HepG2 (cell line): ENCODE results near the gene TMEM200C. TPM values are rescaled to one million over a fixed set of nuclear protein-coding genes. Genes with fewer than 3 reads are reported as not detected.

Experiments used
- ATAC-seq: fragments of 200-7000 bp; cut with Tn5 transposase; 3 replicates; pipeline ENCODE4 v1.9.1; 2020; ENCODE audit warnings: mild to moderate bottlenecking, moderate library complexity
- BruUV-seq: library from RNA; stranded (reverse); fragments of 400-500 nt; replicated peaks from 2 replicates; lab custom pipeline; 2021; lab: Mats Ljungman, UMichigan
- CTCF ChIA-PET: fragments of 300-600 bp; formaldehyde crosslinking; extraction: SDS; loops from one replicate; lab custom pipeline; 2021; ENCODE audit warnings: low total read pairs, inconsistent platforms, low intra/inter-chr PET ratio; lab: Yijun Ruan, JAX
- POLR2A ChIA-PET: fragments of 350-600 bp; sonication (Branson Sonifier 250); formaldehyde crosslinking; loops from one replicate; lab custom pipeline; 2020; ENCODE audit warnings: antibody characterized with exemption, inconsistent platforms; lab: Yijun Ruan, JAX
- DNase-seq: peaks from one replicate; pipeline ENCODE4 v3.0.0-alpha.2; 2015; ENCODE audit warnings: low spot score
- FAIRE-seq: peaks from 3 replicates; lab custom pipeline; 2011; peaks lifted over from hg19 to GRCh38; lab: Jason Lieb, UNC
- H2AFZ ChIP-seq: one replicate; pipeline ENCODE4 v1.6.1; 2011; ENCODE audit warnings: low read length, inconsistent platforms
- H3K27ac ChIP-seq: fragments of 300-600 bp; 3 replicates; pipeline ENCODE4 v1.8.0; 2011; ENCODE audit warnings: mixed run types, mild to moderate bottlenecking, mixed read lengths, low read length, inconsistent platforms; ENCODE audit not compliant: insufficient read depth; ENCODE audit errors: extremely low read length
- H3K27me3 ChIP-seq, 2 experiments: fragments of 200-600 bp in 1 of 2; 2 replicates in 1 of 2; 3 replicates in 1 of 2; pipeline versions ENCODE4 v1.6.0 to v1.8.0; 2011; ENCODE audit warnings: low read length in 2 of 2, mild to moderate bottlenecking in 2 of 2, moderate library complexity in 2 of 2, inconsistent platforms in 1 of 2; ENCODE audit not compliant: insufficient read depth in 2 of 2, control insufficient read depth in 1 of 2
- H3K36me3 ChIP-seq, 2 experiments: fragments of 200-600 bp in 1 of 2; replicated peaks in 1 of 2; 2 replicates in 1 of 2; 3 replicates in 1 of 2; pipeline versions ENCODE4 v1.5.1 to v1.8.0; 2011; ENCODE audit warnings: low read length in 2 of 2, inconsistent platforms in 1 of 2; ENCODE audit not compliant: insufficient read depth in 2 of 2, control insufficient read depth in 1 of 2
- H3K4me1 ChIP-seq: 2 replicates; pipeline ENCODE4 v1.5.1; 2012; ENCODE audit warnings: low read length, inconsistent platforms; ENCODE audit not compliant: insufficient read depth
- H3K4me2 ChIP-seq: 2 replicates; pipeline ENCODE4 v1.6.0; 2011; ENCODE audit warnings: low read depth, low read length, inconsistent platforms
- H3K4me3 ChIP-seq, 3 experiments: fragments of 200-600 bp in 1 of 3; sonication (generic), shearing (Covaris generic) in 1 of 3; replicated peaks in 1 of 3; 2 replicates each; pipeline ENCODE4 v1.5.1; 2011 to 2016; ENCODE audit warnings: low read length in 3 of 3, inconsistent platforms in 2 of 3, low read depth in 2 of 3, mild to moderate bottlenecking in 2 of 3, control low read depth in 1 of 3, mixed read lengths in 1 of 3; ENCODE audit not compliant: insufficient read depth in 1 of 3
- H3K79me2 ChIP-seq: one replicate; pipeline ENCODE4 v1.6.1; 2011; ENCODE audit warnings: low read length, inconsistent platforms; ENCODE audit not compliant: insufficient read depth
- H3K9ac ChIP-seq: 2 replicates; pipeline ENCODE4 v1.6.0; 2011; ENCODE audit warnings: mild to moderate bottlenecking, low read depth, low read length, inconsistent platforms; ENCODE audit not compliant: insufficient read depth
- H3K9me3 ChIP-seq: 2 replicates; pipeline ENCODE4 v1.5.1; 2012; ENCODE audit warnings: mild to moderate bottlenecking, low read length
- H4K20me1 ChIP-seq: 2 replicates; pipeline ENCODE4 v1.6.0; 2011; ENCODE audit warnings: inconsistent platforms, mild to moderate bottlenecking, low read length, moderate library complexity; ENCODE audit not compliant: insufficient read depth
- GFI1 ChIP-seq: sonication (generic); formaldehyde crosslinking; IDR thresholded peaks from 2 replicates; pipeline ENCODE4 v1.5.0; 2020; ENCODE audit warnings: missing genetic modification reagents, mild to moderate bottlenecking, borderline replicate concordance
- IRX3 ChIP-seq: sonication (generic); formaldehyde crosslinking; IDR thresholded peaks from 2 replicates; pipeline ENCODE4 v1.8.1; 2023; ENCODE audit warnings: mild to moderate bottlenecking, low read depth, missing genetic modification reagents, borderline replicate concordance
- MBNL3 ChIP-seq: fragments of 250-450 bp; sonication (Bioruptor Pico); conservative IDR thresholded peaks from 2 replicates; pipeline ENCODE4 v1.8.0; 2022; ENCODE audit warnings: mild to moderate bottlenecking, inconsistent platforms
- MYPOP ChIP-seq: sonication (generic); formaldehyde crosslinking; IDR thresholded peaks from 2 replicates; pipeline ENCODE4 v1.8.1; 2023; ENCODE audit warnings: mild to moderate bottlenecking, moderate library complexity, missing genetic modification reagents
- NKX3-1 ChIP-seq: sonication (generic); formaldehyde crosslinking; IDR thresholded peaks from 2 replicates; pipeline ENCODE4 v1.5.0; 2020; ENCODE audit warnings: missing genetic modification reagents
- REL ChIP-seq: sonication (generic); formaldehyde crosslinking; conservative IDR thresholded peaks from 2 replicates; pipeline ENCODE4 v1.8.0; 2022; ENCODE audit warnings: mild to moderate bottlenecking, missing genetic modification reagents, moderate library complexity
- RXRA ChIP-seq: sonication (generic); formaldehyde crosslinking; IDR thresholded peaks from 2 replicates; pipeline ENCODE4 v1.5.1; 2020; ENCODE audit warnings: missing genetic modification reagents
- TEF ChIP-seq: sonication (generic); formaldehyde crosslinking; IDR thresholded peaks from 2 replicates; pipeline ENCODE4 v1.5.0; 2020; ENCODE audit warnings: missing genetic modification reagents
- TFE3 ChIP-seq: IDR thresholded peaks from 2 replicates; pipeline ENCODE4 v1.6.1; 2016
- YEATS4 ChIP-seq: sonication (generic); formaldehyde crosslinking; IDR thresholded peaks from 2 replicates; pipeline ENCODE4 v1.4.0; 2020; ENCODE audit warnings: missing genetic modification reagents, borderline replicate concordance
- ZBTB25 ChIP-seq: IDR thresholded peaks from 2 replicates; pipeline ENCODE4 v1.6.1; 2018; ENCODE audit warnings: missing genetic modification reagents
- ZFP36 ChIP-seq: fragments of 150-350 bp; IDR thresholded peaks from 2 replicates; pipeline ENCODE4 v1.6.1; 2018; ENCODE audit warnings: borderline replicate concordance, low read length, low read depth; ENCODE audit not compliant: partially characterized antibody
- ZNF136 ChIP-seq: sonication (generic); formaldehyde crosslinking; IDR thresholded peaks from 2 replicates; pipeline ENCODE4 v1.8.1; 2022; ENCODE audit warnings: low read depth, mild to moderate bottlenecking, moderate library complexity, missing genetic modification reagents
- ZNF740 ChIP-seq: sonication (generic); formaldehyde crosslinking; IDR thresholded peaks from 2 replicates; pipeline ENCODE4 v1.4.0; 2020; ENCODE audit warnings: missing genetic modification reagents
- WGBS: methylation state at CpG from one replicate; pipeline ENCODE4 v1.1.6; 2017; ENCODE audit warnings: low lambda C conversion rate; 5-methylcytosine and 5-hydroxymethylcytosine counted together
- in situ Hi-C: cut with HindIII; loops from 2 replicates; pipeline ENCODE4 v1.10.0; 2017; ENCODE audit warnings: low pct_unique_long_range_greater_than_20kb; ENCODE audit not compliant: extremely low pct_ligation_motif_present
- intact Hi-C: fragments of 100-400 bp; cut with micrococcal nuclease; formaldehyde crosslinking; loops from one replicate; pipeline ENCODE4 v1.10.0; 2022; ENCODE audit not compliant: unreplicated experiment
- polyA plus RNA-seq, 8 experiments: library from polyadenylated mRNA; depleted of rRNA in 3 of 8; stranded (reverse) in 7 of 8; unstranded in 1 of 8; fragments of >200 nt; fragmentation: Illumina TruSeq in 4 of 8; extraction: Trizol in 4 of 8; gene quantifications; 2 replicates each; pipeline versions ENCODE4 v1.2.1 to v1.2.3, GENCODE V29; 2011 to 2016; ENCODE audit warnings: low read depth in 4 of 8, missing spikeins in 1 of 8, mixed read lengths in 1 of 8; ENCODE audit not compliant: insufficient read depth in 1 of 8
- total RNA-seq, 5 experiments: library from RNA; depleted of rRNA; stranded (reverse); fragments of >200 nt; fragmentation: Illumina TruSeq; extraction: Trizol; gene quantifications; 2 replicates each; pipeline ENCODE4 v1.2.3, GENCODE V29; 2016; ENCODE audit warnings: low read depth in 1 of 5

TMEM200C gene
- total and polyA plus RNA-seq, 2 of the 13 experiments (the other 11 are each of a cell fraction or from before 2014, with no cell fraction given) = 0.04 TPM; not detected in 1

GRCh38 chr18:5903386-5903785, 8.1 kb upstream of the TMEM200C start:
- Histone ChIP-seq H3K9ac (no peak overlapping the region), H3K4me2 (no peak overlapping the region), H3K4me1 (no peaks in the 10 kb centered on the region), H2AFZ (no peak overlapping the region), H3K79me2 (no peaks in the 10 kb centered on the region), H3K4me3 (no peak overlapping the region), H3K9me3 (no peaks in the 10 kb centered on the region), H3K27me3 (peaks cover 0 to 23% of the 10 kb centered on the region in 2 experiments; a peak in 3 of 5 replicates), H3K36me3 (no peaks in the 10 kb centered on the region), H4K20me1 (no peaks in the 10 kb centered on the region), H3K27ac (no peak overlapping the region)
- ChIA-PET CTCF (no interaction called here), POLR2A (no interaction called here)
- BruUV-seq = no TSS peak
- no peak for FAIRE-seq
- WGBS = 30% methylated on average over 10 of the region's 10 CpGs
- in situ Hi-C loops (no loop called here), intact Hi-C loops (no loop called here)
- no peak for TF ChIP-seq REL (CRISPR knock-in tag)
- no peak for TF ChIP-seq IRX3 (CRISPR knock-in tag)
- DNase-seq = no peak
- ATAC-seq = no peak

GRCh38 chr18:5900262-5900661, 4.9 kb upstream of the TMEM200C start:
- Histone ChIP-seq H3K27me3 (peaks cover 5 to 49% of the 10 kb centered on the region in 2 experiments), H3K9me3 (no peaks in the 10 kb centered on the region), H3K4me1 (peaks cover 5% of the 10 kb centered on the region; the same call in 1 of the 2 replicates), H4K20me1 (no peaks in the 10 kb centered on the region), H3K4me2 (no peak overlapping the region), H3K4me3 (no peak overlapping the region), H3K79me2 (no peaks in the 10 kb centered on the region), H2AFZ (no peak overlapping the region), H3K27ac (no peak overlapping the region), H3K36me3 (no peaks in the 10 kb centered on the region), H3K9ac (no peak overlapping the region)
- no peak for FAIRE-seq
- ATAC-seq = no peak
- intact Hi-C loops = no loop called here
- POLR2A ChIA-PET = no interaction called here
- DNase-seq = peak; percentile 20
- 2% methylated on average over 6 of the region's 6 CpGs for WGBS
- in situ Hi-C loops = no loop called here
- no TSS peak for BruUV-seq
- CTCF ChIA-PET = no interaction called here
- TF ChIP-seq ZNF136 = no peak
- no peak for TF ChIP-seq ZNF740
- no peak for TF ChIP-seq TEF (CRISPR knock-in tag)
- TF ChIP-seq NKX3-1 (CRISPR knock-in tag) = no peak
- no peak for TF ChIP-seq GFI1 (CRISPR knock-in tag)
- TF ChIP-seq MYPOP = no peak
- TF ChIP-seq RXRA (CRISPR knock-in tag) = no peak
- TF ChIP-seq ZFP36 = no peak
- no peak for TF ChIP-seq ZBTB25
- no peak for TF ChIP-seq MBNL3
- no peak for TF ChIP-seq YEATS4 (CRISPR knock-in tag)
- no peak for TF ChIP-seq TFE3
